HG03159 (cell line): Measurements from ENCODE around the gene AKIRIN2.
"Not testable (repeated sequence)": the region's sequence is repeated elsewhere in the genome, so short reads cannot be mapped to it uniquely, and the experiment has no call there.

Experiments
- ATAC-seq: cut with Tn5 transposase; IDR thresholded peaks from one replicate; pipeline ENCODE4 v1.9.1; 2021; ENCODE audit warnings: mild to moderate bottlenecking, moderate library complexity; ENCODE audit not compliant: unreplicated experiment

AKIRIN2 gene

GRCh38 chr6:87718662-87719433 lies 16.8 kb upstream of the AKIRIN2 start:
- no peak for ATAC-seq

- no peak for ATAC-seq
These were observed 15.0 kb upstream of the AKIRIN2 start for GRCh38 chr6:87716928-87717614.

GRCh38 chr6:87714093-87714842 lies 12.2 kb upstream of the AKIRIN2 start:
- ATAC-seq: peak; percentile 43

- not testable (repeated sequence) for ATAC-seq
These were observed 10.7 kb upstream of the AKIRIN2 start for GRCh38 chr6:87712713-87713112.

- ATAC-seq: no peak
These were observed 8.1 kb upstream of the AKIRIN2 start for GRCh38 chr6:87710090-87710489.

- not testable (repeated sequence) for ATAC-seq
These were observed 6.8 kb upstream of the AKIRIN2 start for GRCh38 chr6:87708581-87709427.

GRCh38 chr6:87706187-87706966 lies 4.3 kb upstream of the AKIRIN2 start:
- ATAC-seq: no peak

- ATAC-seq: peak; percentile 55
These were observed 3.1 kb upstream of the AKIRIN2 start for GRCh38 chr6:87705070-87705691.

GRCh38 chr6:87703039-87703438 lies 1.0 kb upstream of the AKIRIN2 start:
- ATAC-seq: not testable (repeated sequence)

- peak; percentile 9 for ATAC-seq
These were observed 534 bp upstream of the AKIRIN2 start for GRCh38 chr6:87702589-87702945.

- ATAC-seq: no peak
These were observed 723 bp downstream of the AKIRIN2 start for GRCh38 chr6:87701344-87701675.

- no peak for ATAC-seq
These were observed 1.4 kb downstream of the AKIRIN2 start for GRCh38 chr6:87700397-87701343.

GRCh38 chr6:87699576-87699975 lies 2.5 kb downstream of the AKIRIN2 start:
- no peak for ATAC-seq

GRCh38 chr6:87698547-87699006 lies 3.5 kb downstream of the AKIRIN2 start:
- ATAC-seq: no peak

- no peak for ATAC-seq
These were observed 4.2 kb downstream of the AKIRIN2 start for GRCh38 chr6:87697581-87698546.

- ATAC-seq: not testable (repeated sequence)
These were observed 5.2 kb downstream of the AKIRIN2 start for GRCh38 chr6:87696817-87697216.

- ATAC-seq: no peak
These were observed 9.9 kb downstream of the AKIRIN2 start for GRCh38 chr6:87692086-87692485.
